Measurements from ENCODE around the gene DNAI4.

DNA sequence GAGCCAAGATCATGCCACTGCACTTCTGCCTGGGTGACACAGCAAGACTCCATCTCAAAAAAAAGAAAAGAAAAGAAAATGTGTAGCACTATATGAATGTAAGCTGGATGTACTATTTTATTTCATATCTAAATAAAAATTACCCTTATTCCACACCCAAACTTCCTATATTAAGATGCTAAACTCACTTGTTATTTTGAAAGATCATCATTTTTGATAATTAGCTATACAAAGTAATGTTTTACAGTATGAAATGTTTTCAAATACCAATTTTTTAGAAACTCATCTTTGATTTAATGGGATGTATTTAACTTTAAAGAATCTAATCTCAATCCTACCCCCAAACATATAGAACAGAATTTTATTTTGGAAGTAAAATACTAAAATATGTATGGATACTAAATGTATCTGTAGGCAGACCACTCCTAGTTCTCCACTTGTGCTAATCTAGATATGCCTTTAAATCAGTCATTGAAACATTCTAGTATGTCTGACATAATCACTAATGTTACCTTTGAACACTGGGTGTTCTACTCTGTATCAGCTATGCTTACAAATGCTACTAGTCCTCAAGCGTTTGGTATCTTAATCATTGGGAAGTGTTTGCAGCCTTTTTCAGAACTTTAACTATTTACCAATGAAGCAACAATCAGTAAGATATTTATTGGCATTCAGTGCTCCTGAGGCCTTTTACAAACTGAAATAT, 13.0 kb upstream of the DNAI4 start:
- TF ChIP-seq EP300 (IDR thresholded peaks at IDR 0.05) (no peak), POLR2A (IDR thresholded peaks at IDR 0.05) (no peak)
- TF ChIP-seq, protein P1, sequence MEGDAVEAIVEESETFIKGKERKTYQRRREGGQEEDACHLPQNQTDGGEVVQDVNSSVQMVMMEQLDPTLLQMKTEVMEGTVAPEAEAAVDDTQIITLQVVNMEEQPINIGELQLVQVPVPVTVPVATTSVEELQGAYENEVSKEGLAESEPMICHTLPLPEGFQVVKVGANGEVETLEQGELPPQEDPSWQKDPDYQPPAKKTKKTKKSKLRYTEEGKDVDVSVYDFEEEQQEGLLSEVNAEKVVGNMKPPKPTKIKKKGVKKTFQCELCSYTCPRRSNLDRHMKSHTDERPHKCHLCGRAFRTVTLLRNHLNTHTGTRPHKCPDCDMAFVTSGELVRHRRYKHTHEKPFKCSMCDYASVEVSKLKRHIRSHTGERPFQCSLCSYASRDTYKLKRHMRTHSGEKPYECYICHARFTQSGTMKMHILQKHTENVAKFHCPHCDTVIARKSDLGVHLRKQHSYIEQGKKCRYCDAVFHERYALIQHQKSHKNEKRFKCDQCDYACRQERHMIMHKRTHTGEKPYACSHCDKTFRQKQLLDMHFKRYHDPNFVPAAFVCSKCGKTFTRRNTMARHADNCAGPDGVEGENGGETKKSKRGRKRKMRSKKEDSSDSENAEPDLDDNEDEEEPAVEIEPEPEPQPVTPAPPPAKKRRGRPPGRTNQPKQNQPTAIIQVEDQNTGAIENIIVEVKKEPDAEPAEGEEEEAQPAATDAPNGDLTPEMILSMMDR (IDR thresholded peaks at IDR 0.05) = no peak
